Peyer's patch (tissue), 4 donors: ENCODE data around the gene BRSK1.
A peak's percentile ranks its signal among the peaks of the same experiment; 100 is the strongest.

ENCODE experiments used
- CTCF ChIP-seq, 6 experiments: fragments of 450-650 bp in 4 of 6; fragments of 200-600 bp in 2 of 6; sonication (generic) in 1 of 6; IDR thresholded peaks; one replicate each; pipeline ENCODE4 v1.5.1; 2017 to 2019; ENCODE audit warnings: antibody characterized with exemption in 6 of 6, mild to moderate bottlenecking in 3 of 6, moderate library complexity in 1 of 6
- POLR2A ChIP-seq, 2 donors: fragments of 450-650 bp; IDR thresholded peaks; one replicate each; pipeline ENCODE4 v1.5.1; 2017; ENCODE audit warnings: antibody characterized with exemption in 2 of 2, mild to moderate bottlenecking in 2 of 2, moderate library complexity in 2 of 2

GRCh38 chr19:55259540-55260210 lies 24.1 kb upstream of the BRSK1 start:
- TF ChIP-seq CTCF (IDR thresholded peaks at IDR 0.05) (no peak), POLR2A (IDR thresholded peaks at IDR 0.05) (peak in 1 of 2 donors; percentile 71)
